Cerebellar cortex (tissue), 1 donor: Measurements from ENCODE around the gene SLC25A40.
A peak's percentile ranks its signal among the peaks of the same experiment; 100 is the strongest.
"Not testable (repeated sequence)": the region's sequence is repeated elsewhere in the genome, so short reads cannot be mapped to it uniquely, and the experiment has no call there.

Experiments
- DNase-seq: peaks from one replicate; pipeline ENCODE4 v3.0.0-alpha.2; 2015; ENCODE audit warnings: low spot score

SLC25A40 gene

DNA sequence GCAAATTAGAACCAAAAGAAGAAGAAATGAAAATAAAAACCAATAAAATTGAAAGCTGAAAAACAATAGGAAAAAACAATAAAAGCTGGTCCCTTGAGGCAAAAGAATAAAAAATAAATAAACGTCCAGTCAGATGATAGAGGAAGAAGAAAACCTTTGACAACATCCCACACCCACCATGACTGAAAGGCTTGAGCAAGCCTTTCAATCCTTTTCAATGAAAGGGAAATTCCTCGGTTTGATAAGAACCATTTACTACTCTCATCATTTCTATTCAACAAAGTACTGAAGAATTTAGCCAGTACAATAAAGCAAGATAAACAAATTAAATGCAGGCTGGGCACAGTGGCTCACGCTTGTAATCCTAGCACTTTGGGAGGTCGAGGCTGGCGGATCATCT lies 3.8 kb downstream of the SLC25A40 start:
- DNase-seq: no peak

DNA sequence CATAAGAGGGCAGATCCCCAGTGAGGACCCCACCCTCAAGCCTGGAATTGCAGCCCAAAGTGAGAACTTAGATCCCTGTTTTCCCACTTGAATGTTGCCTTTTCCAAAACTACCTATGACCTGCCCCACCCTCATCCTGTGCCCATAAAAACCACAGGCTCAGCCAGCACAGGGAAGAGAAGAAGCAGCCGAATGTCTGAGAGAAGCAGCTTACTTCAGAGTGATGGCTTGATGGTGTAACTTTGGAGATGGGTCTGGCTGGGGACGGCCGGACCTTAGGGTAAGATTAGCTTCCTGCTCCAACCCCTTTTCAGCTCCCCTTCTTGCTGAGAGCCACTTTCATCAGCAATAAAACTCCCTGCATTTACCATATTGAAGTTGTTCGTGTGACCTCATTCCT lies 5.7 kb downstream of the SLC25A40 start:
- DNase-seq: no peak

DNA sequence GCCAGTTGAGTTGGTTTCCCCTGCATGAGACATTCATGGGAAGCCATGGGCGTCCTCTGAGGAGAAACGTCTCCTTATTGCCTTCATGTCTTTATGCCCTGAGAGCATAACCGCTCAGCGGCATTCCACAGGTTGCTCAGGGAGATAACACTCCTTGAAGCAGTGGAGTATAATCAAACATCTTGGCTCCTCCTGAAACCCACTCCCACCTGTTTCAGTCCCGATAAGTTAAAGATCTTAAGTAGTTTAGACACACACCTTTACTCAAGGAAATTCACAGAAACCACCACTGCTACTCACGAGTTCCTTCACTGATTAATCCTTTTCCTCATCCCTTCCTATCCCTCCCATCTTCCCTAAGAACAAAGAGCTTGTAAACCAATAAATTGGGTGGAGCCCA lies 9.6 kb downstream of the SLC25A40 start:
- not testable (repeated sequence) for DNase-seq

DNA sequence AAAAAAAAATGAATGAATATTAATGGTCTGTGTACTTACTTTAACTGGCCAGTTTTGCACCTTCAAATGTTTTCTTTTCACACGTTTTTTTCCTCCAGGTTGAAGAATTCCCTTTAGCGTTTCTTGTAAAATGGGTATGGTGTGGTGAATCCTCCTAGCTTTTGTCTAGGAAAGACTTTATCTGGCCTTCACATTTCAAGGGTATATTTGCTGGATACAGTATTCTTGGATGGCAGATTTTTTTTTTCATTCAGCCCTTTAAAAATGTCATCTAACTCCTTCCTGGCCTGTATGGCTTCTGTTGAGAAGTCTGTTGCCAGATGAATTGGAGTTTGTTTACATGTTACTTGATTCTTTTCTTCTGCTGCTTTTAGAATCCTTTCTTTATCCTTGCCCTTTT lies 10.1 kb downstream of the SLC25A40 start:
- no peak for DNase-seq

DNA sequence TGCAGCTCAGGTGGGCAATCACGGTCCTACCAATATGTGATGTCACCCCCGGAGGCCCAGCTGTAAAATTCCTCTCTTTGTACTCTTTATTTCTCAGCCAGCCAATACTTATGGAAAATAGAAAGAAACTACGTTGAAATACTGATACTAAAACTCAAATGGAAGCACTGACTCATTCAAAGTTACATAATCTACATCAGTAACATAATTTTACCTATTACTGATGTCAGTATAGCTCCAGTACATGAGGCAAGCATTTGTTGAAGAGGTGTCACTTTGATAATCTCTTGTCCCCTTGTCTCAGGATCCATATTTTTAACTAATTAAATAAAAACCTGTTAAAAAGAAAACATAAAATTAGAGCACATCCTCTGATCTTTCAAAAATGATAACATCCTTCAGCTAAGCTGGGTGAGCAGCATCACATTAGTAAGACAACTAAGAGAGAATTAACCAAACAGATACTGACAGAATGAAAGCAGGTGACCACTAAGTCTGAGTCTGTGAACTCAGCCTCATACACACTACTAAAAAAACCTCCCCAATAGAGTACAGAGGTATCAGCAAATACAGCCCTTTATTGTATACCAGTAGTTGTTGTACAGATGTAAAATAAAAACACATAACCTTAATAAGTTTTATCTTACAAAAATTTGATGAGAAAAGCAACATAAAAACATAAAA lies 17.6 kb downstream of the SLC25A40 start:
- no peak for DNase-seq

DNA sequence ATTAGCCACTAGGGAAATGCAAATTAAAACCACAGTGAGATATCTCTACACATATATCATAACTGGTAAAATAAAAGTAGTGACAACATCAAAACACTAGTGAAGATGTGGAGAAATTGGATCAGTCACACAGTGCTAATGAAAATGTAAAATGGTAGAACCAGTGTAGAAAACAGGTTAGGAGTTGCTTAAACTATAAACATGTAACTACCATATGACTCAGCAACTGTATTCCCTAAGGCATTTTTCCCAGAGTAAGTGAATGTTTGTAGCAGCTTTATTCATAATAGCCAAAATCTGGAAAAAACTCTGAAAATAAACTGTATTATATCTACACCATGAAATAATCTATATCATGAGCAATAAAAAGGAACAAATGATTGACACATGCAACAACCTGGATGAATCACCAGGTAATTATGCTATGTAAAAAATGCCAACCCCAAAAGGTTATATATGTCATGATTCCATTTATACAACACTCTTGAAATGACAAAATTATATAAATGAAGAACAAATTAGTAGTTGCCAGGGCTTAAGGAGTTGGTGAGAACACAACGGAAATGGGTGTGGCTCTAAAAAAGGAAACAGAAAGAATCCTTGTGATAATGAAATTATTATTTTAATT lies 22.8 kb downstream of the SLC25A40 start:
- DNase-seq: no peak

DNA sequence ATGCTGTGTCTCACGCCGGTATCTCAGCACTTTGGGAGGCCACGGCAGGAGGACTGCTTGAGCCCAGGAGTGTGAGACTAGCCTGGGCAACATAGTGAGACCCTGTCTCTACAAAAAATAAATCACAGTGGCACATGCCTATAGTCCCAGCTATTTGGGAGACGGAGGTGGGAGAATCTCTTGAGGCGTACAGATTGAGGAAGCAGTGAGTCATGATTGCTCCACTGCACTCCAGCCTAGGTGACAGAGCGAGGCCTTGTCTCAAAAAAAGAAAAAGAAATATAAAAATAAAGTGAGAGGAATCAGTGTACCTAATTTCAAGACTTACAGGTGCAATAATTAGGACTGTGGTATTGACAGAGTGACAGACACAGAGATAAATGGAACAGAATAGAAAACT lies 23.9 kb downstream of the SLC25A40 start:
- no peak for DNase-seq

DNA sequence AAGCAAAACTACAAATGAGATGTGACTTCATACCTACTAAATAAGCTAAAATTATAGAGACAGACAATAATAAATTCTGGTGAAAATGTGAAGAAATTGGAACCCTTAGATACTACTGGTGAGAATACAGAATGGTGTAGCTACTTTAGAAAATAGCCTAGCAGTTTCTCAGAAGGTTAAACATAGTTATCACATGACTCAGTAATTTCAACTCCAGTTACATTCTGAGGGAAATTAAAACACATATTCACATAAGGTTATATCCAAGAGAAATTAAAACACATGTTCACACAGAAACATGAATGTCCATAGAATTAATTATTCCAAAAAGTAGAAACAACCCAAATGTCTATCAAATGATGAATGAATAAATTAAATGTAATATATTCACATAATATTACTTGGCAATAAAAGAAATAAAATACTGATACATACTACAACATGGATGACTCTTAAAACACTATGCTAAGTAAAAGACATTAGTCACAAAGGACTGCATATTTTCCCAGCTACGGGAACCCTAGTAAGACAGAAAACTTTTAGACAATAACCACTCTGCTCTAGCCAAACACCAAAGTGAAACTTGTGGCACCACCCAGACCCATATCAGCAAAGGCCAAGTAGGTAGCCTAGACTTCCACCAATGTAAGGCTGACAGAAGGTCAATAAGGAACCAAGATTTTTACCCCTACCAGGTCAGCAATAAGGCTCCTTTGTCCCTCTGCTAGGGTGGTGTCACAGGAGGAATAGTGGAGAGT lies 25.1 kb downstream of the SLC25A40 start:
- DNase-seq: no peak

DNA sequence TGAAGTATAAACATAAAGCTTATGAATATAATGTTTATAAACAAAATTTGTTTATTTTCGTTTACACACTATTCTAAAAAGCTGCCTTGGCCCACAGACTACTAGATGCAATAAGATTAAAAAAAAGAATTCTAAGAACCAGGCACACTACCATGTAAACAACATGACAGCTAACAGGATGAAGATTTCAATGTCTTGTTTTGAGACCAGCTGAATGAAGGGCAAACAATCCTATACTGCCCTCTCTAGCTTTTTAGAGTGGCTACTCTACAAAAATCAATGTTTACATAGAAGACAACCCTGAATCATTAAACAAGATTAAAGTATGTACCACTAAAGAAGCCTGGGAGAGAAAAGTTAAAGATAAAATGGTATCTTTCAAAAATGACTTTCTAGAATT lies 38.6 kb downstream of the SLC25A40 start:
- DNase-seq: no peak

DNA sequence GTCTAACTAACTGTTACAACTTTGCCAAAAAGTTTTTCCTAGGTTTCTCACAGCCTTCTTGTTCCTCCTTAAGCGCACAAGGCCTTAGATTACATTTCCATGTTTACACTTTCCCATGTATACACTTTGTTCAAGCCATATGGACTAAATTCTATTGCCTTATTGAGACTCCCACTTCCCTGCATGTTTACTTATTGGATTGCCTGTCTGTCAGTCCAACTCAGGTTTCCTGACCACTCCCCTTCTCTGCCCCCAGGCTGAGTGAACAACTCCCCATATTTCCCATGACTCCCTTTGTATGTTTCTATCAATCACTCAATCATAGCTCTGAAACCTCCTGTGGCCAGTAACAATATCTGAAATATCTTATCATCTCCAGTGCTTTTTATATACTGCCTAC lies 43.0 kb downstream of the SLC25A40 start:
- no peak for DNase-seq

DNA sequence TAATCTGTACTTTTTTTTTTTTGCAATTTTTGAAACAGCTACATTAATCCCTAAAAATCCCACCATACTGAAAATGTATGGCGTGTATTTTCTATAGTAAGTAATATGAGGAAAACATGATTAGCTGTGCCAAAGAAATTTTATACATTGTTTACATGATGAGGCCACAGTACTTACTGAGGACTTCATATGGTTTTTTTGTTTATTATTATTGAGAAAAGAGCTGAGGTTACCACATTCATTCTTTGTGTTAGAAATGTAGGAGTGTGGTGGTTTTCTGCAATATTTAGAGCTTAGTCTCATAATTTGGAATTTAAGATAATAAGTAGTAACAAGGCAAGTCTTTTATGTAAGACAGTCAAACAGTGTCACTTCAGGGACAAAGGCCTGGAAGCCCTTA lies 45.1 kb downstream of the SLC25A40 start:
- no peak for DNase-seq

DNA sequence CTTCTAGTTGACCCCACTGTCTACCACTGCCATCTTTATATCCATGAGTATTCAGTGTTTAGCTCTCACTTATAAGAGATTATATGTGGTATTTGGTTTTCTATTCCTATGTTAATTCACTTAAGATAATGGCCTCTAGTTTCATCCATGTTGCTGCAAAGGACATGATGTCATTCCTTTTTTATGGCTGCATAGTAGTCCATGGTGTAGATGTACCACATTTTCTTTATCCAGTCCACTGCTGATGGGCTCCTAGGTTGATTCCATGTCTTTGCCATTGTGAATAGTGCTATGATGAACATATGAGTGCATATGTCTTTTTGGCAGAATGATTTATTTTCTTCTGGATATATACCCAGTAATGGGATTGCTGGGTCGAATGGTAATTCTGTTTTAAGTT lies 47.8 kb downstream of the SLC25A40 start:
- not testable (repeated sequence) for DNase-seq

DNA sequence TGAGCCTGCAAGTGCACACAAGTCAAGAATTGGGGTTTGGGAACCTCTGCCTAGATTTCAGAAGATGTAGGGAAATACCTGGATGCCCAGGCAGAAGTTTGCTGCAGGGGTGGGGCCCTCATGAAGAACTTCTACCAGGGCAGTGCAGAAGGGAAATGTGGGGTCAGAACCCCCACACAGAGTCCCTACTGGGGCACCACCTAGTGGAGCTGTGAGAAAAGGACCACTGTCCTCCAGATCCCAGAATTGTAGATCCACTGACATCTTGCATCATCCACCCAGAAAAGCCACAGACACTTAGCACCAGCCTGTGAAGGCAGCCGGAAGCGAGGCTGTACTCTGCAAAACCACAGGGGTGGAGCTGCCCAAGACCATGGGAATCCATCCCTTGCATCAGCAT lies 50.8 kb downstream of the SLC25A40 start:
- DNase-seq: not testable (repeated sequence)

DNA sequence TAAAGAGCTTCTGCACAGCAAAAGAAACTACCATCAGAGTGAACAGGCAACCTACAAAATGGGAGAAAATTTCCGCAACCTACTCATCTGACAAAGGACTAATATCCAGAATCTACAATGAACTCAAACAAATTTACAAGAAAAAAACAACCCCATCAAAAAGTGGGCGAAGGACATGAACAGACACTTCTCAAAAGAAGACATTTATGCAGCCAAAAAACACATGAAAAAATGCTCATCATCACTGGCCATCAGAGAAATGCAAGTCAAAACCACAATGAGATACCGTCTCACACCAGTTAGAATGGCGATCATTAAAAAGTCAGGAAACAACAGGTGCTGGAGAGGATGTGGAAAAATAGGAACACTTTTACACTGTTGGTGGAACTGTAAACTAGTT lies 54.1 kb downstream of the SLC25A40 start:
- not testable (repeated sequence) for DNase-seq

DNA sequence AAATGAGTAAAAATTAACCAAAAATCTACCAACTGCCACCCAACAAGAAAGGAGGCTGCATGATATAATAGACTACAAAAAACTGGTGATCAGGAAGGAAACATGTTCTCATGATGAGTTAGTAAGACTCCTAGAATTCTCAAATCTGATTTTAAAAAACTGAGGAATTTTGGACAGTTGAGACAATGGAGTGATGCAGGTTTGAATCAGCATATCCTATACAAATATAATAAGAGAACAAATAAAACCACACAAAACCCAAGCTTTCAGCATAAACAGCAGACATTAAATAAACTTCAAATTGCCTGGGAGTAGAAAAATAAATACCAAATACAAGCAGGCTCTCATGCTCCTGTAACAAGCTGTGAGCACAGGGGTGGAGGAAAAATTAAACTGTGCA lies 57.8 kb downstream of the SLC25A40 start:
- no peak for DNase-seq

DNA sequence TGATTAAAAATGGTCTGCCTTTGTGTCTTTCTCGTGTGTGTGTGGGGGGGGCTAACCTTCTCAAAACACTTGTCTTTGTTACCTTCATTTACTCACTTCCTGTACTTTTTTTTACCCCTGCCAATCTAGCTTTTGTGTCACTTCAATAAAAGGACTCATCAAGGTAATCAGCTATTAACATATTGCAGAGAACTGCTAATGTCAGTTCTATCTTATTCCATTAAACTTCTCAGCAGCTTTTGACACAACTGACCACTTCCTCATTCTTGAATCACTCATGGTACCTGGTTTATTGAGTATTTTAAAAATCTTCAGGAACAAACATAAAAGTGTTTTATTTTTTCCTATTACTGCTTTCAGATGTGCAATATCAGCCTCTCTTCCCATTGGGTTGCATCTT lies 59.8 kb downstream of the SLC25A40 start:
- no peak for DNase-seq

DNA sequence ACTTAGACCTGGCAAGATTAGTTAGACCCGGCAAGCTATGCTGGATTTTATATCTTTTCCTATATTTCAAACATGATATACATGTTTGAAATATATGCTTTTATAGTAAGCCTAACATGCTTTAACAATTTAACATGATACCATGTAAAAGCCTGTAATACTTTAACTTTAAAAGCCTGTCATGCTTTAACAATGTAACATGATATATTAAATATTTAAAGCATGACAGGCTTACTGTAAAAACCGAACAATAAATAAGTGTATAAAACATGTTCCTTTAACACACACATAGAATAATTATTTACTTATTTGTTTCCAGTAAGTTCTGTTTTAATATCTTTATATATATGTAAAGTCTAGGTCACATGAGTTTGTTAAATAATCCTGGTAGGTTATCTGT lies 65.4 kb downstream of the SLC25A40 start:
- no peak for DNase-seq

DNA sequence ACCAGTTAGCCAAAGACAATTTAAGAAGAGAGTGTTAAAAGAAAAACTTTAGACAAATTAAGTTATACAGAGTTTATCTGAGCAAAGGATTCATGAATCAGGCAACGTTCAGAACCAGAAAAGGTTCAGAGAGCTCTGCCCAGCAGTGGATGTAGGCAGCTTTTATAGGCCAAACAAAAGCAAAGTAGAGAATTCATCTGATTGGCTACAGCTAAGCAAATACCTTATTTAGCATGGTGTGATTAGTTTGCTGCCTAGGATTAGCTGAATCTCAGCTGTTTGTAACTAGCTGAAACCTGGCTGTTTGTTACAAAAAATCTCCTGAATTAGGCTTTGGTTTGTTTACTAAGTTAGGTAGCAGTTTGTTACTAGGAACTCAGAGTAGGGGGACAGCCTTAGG lies 66.0 kb downstream of the SLC25A40 start:
- DNase-seq: no peak

DNA sequence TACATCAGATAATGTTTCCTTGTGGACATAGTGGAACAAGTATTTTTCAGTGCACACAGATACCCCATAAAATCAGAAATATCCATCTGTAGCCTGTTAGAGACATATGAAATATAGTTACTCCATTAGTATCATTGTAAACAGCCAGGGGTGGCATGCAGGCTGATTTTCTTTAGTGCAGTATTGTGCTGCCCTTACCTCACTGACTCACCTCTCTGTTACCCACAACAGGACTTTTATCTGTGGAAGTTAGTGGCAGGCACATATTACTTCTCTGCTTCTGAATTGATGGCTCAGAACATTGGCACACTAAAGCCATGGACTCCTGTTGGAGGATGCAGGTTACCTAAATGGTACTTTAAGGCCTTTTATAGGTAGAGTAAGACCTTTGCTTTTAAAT lies 70.0 kb downstream of the SLC25A40 start:
- no peak for DNase-seq

DNA sequence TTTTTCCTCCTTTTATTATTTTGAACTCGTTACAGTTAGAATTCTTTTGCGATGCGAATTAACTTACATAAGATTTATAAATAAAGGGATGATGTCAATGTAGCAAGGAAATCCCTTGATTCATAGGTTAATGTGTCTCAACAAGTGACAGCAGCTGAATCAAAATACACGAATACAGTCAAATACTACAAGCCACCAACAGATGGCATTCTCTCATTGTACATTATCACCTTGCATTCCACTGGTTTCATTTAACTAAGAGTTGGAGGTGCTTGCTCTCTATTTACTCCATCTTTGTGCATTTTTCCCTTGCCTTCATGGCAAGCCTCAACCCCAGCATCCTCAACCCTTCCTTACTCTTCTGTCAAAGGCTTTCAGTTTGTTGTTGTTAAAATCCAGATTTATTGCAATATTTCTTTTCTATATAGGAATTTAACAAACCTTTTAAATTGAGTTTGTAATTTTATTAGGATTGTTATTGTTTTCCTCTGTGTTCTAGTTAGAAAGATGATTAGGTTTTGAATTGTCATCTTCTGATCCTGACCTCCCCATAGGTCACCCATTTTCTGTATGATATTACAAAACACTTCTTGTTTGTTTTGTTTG lies 78.3 kb downstream of the SLC25A40 start:
- peak; percentile 86 for DNase-seq

DNA sequence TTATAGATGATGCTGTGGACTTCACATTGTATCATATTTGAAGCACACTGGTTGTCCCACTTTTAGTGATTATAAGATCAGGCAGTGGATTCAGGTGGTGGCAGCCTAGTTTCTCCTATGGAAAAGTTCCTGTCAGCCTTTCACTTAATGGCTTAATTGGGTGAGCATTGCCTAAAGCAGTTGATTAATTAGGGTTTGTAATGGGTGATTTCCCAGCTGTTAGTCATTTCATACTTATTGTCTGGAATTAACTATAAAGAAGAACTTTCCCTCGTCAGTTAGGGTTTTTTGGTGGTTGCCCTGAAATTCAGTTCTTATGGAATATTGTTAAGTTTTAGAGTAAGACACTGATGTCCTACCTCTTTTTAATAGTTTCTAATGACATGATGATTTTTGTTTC lies 78.8 kb downstream of the SLC25A40 start:
- DNase-seq: no peak

DNA sequence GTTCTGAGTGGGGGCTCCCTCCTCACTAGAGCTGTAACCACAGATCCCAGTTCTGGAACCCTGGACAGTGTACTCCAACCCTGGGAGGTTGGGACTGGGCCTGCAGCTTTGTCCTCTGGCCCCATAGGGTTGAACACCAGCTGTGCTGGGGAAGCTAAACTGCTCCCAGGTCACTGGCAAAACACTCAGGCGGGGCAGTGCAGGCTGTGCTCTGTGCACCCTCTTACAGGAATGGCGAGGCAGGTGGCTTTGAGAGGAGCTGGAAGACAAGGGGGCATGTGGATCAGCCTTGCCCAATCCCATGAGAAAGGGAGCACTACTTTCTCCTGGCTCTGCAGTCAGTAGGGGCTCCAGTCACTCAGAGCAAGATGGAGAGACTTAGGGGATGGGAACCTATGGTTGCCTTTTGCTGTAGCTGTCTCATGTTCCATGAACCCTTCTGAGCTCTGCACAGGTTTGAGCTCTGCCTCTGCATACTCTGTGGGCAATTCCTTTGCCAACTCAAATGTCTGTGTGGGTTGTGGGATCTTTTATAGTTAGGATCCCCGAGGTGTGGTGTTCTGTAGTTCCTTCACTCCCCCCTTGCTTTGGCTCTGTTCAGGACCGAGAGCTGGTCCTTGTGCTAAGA lies 90.7 kb downstream of the SLC25A40 start:
- DNase-seq: no peak

DNA sequence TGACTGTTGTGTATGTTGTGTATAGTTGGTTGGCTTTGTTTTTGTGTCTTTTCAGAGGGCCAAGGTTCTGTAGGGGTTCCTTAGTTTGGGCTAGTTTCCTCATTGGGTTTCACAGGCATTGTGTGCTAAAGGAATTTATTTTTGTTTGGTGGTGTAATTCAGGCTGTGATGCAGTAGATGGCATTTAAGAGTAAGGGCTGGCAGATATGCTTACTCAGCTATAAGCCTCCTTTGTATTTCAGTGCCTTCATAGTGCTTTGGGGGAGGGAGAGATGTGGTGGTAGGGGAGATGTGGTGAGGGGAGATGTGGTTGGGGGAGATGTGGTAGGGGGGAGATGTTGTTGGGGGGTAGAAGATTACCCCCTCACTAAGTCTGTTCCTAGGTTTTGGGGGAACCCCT lies 91.7 kb downstream of the SLC25A40 start:
- no peak for DNase-seq
